WTC11 (cell line): ENCODE data around the gene FEM1A. TPM values are rescaled to one million over a fixed set of nuclear protein-coding genes. Genes with fewer than 3 reads are reported as not detected.

Source experiments
- ATAC-seq: fragments of 200-7000 bp; cut with Tn5 transposase; 2 replicates; pipeline ENCODE4 v1.10.0; 2021; ENCODE audit warnings: mild to moderate bottlenecking, moderate library complexity
- CTCF ChIA-PET: fragments of 300-600 bp; sonication (Branson Sonifier 250); formaldehyde crosslinking; loops from one replicate; lab custom pipeline; 2021; ENCODE audit warnings: antibody characterized with exemption; lab: Charles Lee
- POLR2A ChIA-PET: fragments of 350-600 bp; sonication (Branson Sonifier 250); formaldehyde crosslinking; loops from one replicate; lab custom pipeline; 2021; ENCODE audit warnings: antibody characterized with exemption; lab: Charles Lee
- DNase-seq: peaks from one replicate; pipeline ENCODE4 v3.0.0; 2021; ENCODE audit warnings: low spot score
- H3K27ac Mint-ChIP-seq: 2 replicates; pipeline ENCODE4 v1.8.0; 2021; ENCODE audit warnings: mixed read lengths
- H3K27me3 Mint-ChIP-seq: 2 replicates; pipeline ENCODE4 v1.8.0; 2021; ENCODE audit warnings: low read depth, mild to moderate bottlenecking, moderate library complexity, mixed read lengths
- H3K36me3 Mint-ChIP-seq: 2 replicates; pipeline ENCODE4 v1.8.0; 2021; ENCODE audit warnings: mixed read lengths
- H3K4me1 Mint-ChIP-seq: 2 replicates; pipeline ENCODE4 v1.8.0; 2022; ENCODE audit warnings: mixed read lengths
- H3K4me3 Mint-ChIP-seq: 2 replicates; pipeline ENCODE4 v1.8.0; 2021; ENCODE audit warnings: mild to moderate bottlenecking, moderate library complexity, mixed read lengths
- H3K9me3 Mint-ChIP-seq: 2 replicates; pipeline ENCODE4 v1.8.0; 2021; ENCODE audit warnings: mixed read lengths
- ELF4 ChIP-seq: sonication (generic); formaldehyde crosslinking; IDR thresholded peaks from 2 replicates; pipeline ENCODE4 v1.8.1; 2022; ENCODE audit warnings: low read depth, mild to moderate bottlenecking, moderate library complexity, missing genetic modification reagents
- ESRRA ChIP-seq: sonication (generic); formaldehyde crosslinking; IDR thresholded peaks from 2 replicates; pipeline ENCODE4 v1.8.1; 2022; ENCODE audit warnings: mild to moderate bottlenecking, missing genetic modification reagents, borderline replicate concordance
- FOXJ3 ChIP-seq: sonication (generic); formaldehyde crosslinking; IDR thresholded peaks from 2 replicates; pipeline ENCODE4 v1.9.0; 2021; ENCODE audit warnings: missing genetic modification reagents, mild to moderate bottlenecking, borderline replicate concordance
- GABPB1 ChIP-seq: sonication (generic); formaldehyde crosslinking; IDR thresholded peaks from 2 replicates; pipeline ENCODE4 v1.8.1; 2023; ENCODE audit warnings: mild to moderate bottlenecking, missing genetic modification reagents
- GRHL2 ChIP-seq: fragments of 250-450 bp; sonication (Bioruptor Pico); IDR thresholded peaks from 2 replicates; pipeline ENCODE4 v1.8.0; 2022; ENCODE audit warnings: mild to moderate bottlenecking, moderate library complexity; ENCODE audit not compliant: insufficient replicate concordance, severe bottlenecking
- IRF2 ChIP-seq: sonication (generic); formaldehyde crosslinking; IDR thresholded peaks from 2 replicates; pipeline ENCODE4 v1.8.0; 2022; ENCODE audit warnings: low read depth, missing genetic modification reagents, borderline replicate concordance
- JAZF1 ChIP-seq: fragments of 250-450 bp; sonication (Bioruptor Pico); IDR thresholded peaks from 2 replicates; pipeline ENCODE4 v1.9.0; 2021; ENCODE audit warnings: moderate library complexity, mild to moderate bottlenecking, inconsistent platforms
- NR3C1 ChIP-seq: sonication (generic); formaldehyde crosslinking; conservative IDR thresholded peaks from 2 replicates; pipeline ENCODE4 v1.8.1; 2023; ENCODE audit warnings: low read depth, mild to moderate bottlenecking, missing genetic modification reagents
- RORB ChIP-seq: fragments of 250-450 bp; sonication (Bioruptor Pico); IDR thresholded peaks from 2 replicates; pipeline ENCODE4 v1.9.0; 2021; ENCODE audit warnings: mild to moderate bottlenecking
- SMAD4 ChIP-seq: sonication (generic); formaldehyde crosslinking; IDR thresholded peaks from 2 replicates; pipeline ENCODE4 v1.8.0; 2022; ENCODE audit warnings: mild to moderate bottlenecking, missing genetic modification reagents
- total RNA-seq: library from RNA; stranded (reverse); gene quantifications from 3 replicates; pipeline ENCODE4 v1.2.3, GENCODE V29; 2021
- TF ChIP-seq, protein P1 (sequence below): fragments of 200-600 bp; IDR thresholded peaks from 2 replicates; pipeline ENCODE4 v1.8.0; 2022; ENCODE audit warnings: antibody characterized with exemption
- TF ChIP-seq, protein P2 (sequence below): fragments of 250-450 bp; sonication (Bioruptor Pico); conservative IDR thresholded peaks from 2 replicates; pipeline ENCODE4 v1.9.0; 2021; ENCODE audit warnings: mild to moderate bottlenecking
- TF ChIP-seq, protein P3 (sequence below): sonication (generic); formaldehyde crosslinking; IDR thresholded peaks from 2 replicates; pipeline ENCODE4 v1.8.0; 2023; ENCODE audit warnings: mild to moderate bottlenecking, missing genetic modification reagents
- TF ChIP-seq, protein P4 (sequence below): fragments of 250-450 bp; sonication (Bioruptor Pico); IDR thresholded peaks from 2 replicates; pipeline ENCODE4 v1.9.0; 2021; ENCODE audit warnings: mild to moderate bottlenecking
- TF ChIP-seq, protein P5 (sequence below): sonication (generic); formaldehyde crosslinking; IDR thresholded peaks from 2 replicates; pipeline ENCODE4 v1.8.1; 2022; ENCODE audit warnings: low read depth, mild to moderate bottlenecking, moderate library complexity, missing genetic modification reagents, borderline replicate concordance
- TF ChIP-seq, protein P6 (sequence below): sonication (generic); formaldehyde crosslinking; conservative IDR thresholded peaks from 2 replicates; pipeline ENCODE4 v1.8.1; 2023; ENCODE audit warnings: mild to moderate bottlenecking, low read depth, missing genetic modification reagents, moderate library complexity
- TF ChIP-seq, protein P7 (sequence below): sonication (generic); formaldehyde crosslinking; IDR thresholded peaks from 2 replicates; pipeline ENCODE4 v1.8.1; 2023; ENCODE audit warnings: mild to moderate bottlenecking, missing genetic modification reagents, moderate library complexity
- TF ChIP-seq, protein P8 (sequence below): fragments of 250-450 bp; sonication (Bioruptor Pico); IDR thresholded peaks from 2 replicates; pipeline ENCODE4 v1.8.0; 2021; ENCODE audit warnings: mild to moderate bottlenecking

Gene FEM1A
- total RNA-seq, 1 experiment from 2014 or later = 15.7 TPM

DNA sequence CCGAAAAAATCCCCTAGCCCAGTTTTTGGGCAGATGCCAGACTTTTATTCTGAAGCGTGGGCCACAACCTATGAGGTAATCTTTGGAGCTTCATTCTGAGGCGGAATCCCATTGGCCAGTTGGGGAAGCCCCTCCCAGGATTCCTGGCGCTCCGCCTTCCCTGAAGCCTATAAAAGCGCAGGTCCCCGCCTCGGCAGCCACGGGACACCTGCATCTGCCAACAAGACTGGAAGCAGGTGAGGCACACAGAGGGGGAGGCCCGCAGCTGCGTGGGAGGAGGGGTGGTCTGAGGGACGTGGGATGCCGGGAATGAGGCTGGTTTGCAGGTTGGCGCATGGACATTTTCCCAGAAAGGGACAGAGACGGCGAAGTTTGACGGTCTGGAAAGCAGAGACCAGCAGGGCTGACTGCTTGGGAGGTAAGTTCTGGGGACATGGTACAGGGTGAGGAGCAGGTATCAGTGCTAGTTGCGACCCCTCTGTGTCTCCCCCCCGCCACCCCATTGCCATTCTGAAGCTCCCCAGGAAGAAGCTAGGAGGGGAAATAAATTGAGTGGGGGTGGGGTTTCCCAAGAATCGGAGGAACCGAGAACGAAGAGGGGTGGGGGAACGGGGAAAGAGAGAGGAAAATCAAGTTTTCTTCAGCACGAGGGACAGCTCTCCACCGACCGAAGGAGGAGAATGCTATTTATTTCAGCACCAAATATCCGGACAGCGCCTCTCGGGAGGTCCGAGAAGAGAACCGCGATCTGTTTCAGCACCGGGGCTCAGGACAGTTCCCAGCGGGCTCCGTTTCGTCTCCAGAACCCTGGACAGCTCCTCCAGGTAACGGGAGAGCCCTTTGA, 22.4 kb upstream of the FEM1A start:
- ChIA-PET CTCF (interaction anchor here (0.5 to 2.2 kb wide), 10 partner anchors 9 to 505 kb away, joined by 3 to 30 read pairs (median 4); partner anchors contain the start of gene FEM1A), POLR2A (interaction anchor here (1.0 to 1.6 kb wide), 5 partner anchors 9 to 44 kb away, joined by 3 to 6 read pairs (median 4); no protein-coding TSS in a partner anchor)
- ATAC-seq (peak; percentile 91), DNase-seq (peak; percentile 95)
- H3K4me1 Mint-ChIP-seq = no peaks in the 10 kb centered on the region
- peak overlapping the region; percentile 40; the same call in 1 of the 2 replicates for H3K4me3 Mint-ChIP-seq
- no peaks in the 10 kb centered on the region for H3K36me3 Mint-ChIP-seq
- peaks cover 20% of the 10 kb centered on the region for H3K27me3 Mint-ChIP-seq
- no peaks in the 10 kb centered on the region for H3K9me3 Mint-ChIP-seq
- no peak overlapping the region for H3K27ac Mint-ChIP-seq
- TF ChIP-seq, protein P1, sequence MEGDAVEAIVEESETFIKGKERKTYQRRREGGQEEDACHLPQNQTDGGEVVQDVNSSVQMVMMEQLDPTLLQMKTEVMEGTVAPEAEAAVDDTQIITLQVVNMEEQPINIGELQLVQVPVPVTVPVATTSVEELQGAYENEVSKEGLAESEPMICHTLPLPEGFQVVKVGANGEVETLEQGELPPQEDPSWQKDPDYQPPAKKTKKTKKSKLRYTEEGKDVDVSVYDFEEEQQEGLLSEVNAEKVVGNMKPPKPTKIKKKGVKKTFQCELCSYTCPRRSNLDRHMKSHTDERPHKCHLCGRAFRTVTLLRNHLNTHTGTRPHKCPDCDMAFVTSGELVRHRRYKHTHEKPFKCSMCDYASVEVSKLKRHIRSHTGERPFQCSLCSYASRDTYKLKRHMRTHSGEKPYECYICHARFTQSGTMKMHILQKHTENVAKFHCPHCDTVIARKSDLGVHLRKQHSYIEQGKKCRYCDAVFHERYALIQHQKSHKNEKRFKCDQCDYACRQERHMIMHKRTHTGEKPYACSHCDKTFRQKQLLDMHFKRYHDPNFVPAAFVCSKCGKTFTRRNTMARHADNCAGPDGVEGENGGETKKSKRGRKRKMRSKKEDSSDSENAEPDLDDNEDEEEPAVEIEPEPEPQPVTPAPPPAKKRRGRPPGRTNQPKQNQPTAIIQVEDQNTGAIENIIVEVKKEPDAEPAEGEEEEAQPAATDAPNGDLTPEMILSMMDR = no peak
- no peak for TF ChIP-seq RORB (CRISPR knock-in tag)
- peak; percentile 99 for TF ChIP-seq FOXJ3 (CRISPR knock-in tag)
- TF ChIP-seq, protein P2, sequence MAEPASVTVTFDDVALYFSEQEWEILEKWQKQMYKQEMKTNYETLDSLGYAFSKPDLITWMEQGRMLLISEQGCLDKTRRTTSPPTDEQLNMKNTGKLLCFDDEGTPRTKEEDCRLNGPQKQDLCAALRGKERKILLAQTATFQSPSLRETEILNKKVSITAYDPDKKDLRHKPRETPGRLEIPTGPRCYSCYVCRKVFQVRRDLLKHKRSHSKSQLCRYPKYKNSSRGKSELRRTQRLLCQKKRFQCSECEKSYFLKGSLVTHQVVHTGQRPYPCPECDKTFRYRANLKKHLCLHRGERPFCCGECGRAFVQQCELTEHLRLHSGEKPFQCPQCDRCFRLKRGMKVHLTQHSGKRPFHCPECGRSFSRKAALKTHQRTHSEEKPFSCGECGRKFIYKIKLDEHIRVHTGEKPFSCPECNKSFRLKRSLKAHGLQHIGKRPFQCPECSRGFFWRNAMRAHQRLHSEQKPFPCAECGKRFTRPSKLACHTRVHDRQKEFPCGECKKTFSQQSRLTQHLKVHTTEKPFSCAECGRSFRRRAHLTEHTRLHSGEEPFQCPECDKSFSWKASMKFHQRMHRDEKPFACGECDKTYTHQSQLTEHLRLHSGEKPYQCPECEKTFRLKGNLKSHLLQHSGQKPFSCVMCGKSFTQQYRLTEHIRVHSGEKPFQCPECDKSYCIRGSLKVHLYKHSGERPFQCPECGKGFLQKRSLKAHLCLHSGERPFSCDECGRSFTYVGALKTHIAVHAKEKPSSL (CRISPR knock-in tag) = peak; percentile 94
- TF ChIP-seq, protein P3, sequence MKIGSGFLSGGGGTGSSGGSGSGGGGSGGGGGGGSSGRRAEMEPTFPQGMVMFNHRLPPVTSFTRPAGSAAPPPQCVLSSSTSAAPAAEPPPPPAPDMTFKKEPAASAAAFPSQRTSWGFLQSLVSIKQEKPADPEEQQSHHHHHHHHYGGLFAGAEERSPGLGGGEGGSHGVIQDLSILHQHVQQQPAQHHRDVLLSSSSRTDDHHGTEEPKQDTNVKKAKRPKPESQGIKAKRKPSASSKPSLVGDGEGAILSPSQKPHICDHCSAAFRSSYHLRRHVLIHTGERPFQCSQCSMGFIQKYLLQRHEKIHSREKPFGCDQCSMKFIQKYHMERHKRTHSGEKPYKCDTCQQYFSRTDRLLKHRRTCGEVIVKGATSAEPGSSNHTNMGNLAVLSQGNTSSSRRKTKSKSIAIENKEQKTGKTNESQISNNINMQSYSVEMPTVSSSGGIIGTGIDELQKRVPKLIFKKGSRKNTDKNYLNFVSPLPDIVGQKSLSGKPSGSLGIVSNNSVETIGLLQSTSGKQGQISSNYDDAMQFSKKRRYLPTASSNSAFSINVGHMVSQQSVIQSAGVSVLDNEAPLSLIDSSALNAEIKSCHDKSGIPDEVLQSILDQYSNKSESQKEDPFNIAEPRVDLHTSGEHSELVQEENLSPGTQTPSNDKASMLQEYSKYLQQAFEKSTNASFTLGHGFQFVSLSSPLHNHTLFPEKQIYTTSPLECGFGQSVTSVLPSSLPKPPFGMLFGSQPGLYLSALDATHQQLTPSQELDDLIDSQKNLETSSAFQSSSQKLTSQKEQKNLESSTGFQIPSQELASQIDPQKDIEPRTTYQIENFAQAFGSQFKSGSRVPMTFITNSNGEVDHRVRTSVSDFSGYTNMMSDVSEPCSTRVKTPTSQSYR (CRISPR knock-in tag) = peak; percentile 100
- peak; percentile 97 for TF ChIP-seq GABPB1 (CRISPR knock-in tag)
- TF ChIP-seq ESRRA = peak; percentile 100
- peak; percentile 100 for TF ChIP-seq SMAD4 (CRISPR knock-in tag)
- TF ChIP-seq, protein P4, sequence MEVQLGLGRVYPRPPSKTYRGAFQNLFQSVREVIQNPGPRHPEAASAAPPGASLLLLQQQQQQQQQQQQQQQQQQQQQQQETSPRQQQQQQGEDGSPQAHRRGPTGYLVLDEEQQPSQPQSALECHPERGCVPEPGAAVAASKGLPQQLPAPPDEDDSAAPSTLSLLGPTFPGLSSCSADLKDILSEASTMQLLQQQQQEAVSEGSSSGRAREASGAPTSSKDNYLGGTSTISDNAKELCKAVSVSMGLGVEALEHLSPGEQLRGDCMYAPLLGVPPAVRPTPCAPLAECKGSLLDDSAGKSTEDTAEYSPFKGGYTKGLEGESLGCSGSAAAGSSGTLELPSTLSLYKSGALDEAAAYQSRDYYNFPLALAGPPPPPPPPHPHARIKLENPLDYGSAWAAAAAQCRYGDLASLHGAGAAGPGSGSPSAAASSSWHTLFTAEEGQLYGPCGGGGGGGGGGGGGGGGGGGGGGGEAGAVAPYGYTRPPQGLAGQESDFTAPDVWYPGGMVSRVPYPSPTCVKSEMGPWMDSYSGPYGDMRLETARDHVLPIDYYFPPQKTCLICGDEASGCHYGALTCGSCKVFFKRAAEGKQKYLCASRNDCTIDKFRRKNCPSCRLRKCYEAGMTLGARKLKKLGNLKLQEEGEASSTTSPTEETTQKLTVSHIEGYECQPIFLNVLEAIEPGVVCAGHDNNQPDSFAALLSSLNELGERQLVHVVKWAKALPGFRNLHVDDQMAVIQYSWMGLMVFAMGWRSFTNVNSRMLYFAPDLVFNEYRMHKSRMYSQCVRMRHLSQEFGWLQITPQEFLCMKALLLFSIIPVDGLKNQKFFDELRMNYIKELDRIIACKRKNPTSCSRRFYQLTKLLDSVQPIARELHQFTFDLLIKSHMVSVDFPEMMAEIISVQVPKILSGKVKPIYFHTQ (CRISPR knock-in tag) = peak; percentile 94
- TF ChIP-seq, protein P5, sequence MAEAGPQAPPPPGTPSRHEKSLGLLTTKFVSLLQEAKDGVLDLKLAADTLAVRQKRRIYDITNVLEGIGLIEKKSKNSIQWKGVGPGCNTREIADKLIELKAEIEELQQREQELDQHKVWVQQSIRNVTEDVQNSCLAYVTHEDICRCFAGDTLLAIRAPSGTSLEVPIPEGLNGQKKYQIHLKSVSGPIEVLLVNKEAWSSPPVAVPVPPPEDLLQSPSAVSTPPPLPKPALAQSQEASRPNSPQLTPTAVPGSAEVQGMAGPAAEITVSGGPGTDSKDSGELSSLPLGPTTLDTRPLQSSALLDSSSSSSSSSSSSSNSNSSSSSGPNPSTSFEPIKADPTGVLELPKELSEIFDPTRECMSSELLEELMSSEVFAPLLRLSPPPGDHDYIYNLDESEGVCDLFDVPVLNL = peak; percentile 99
- TF ChIP-seq ELF4 = peak; percentile 100
- TF ChIP-seq IRF2 (CRISPR knock-in tag) = peak; percentile 99
- TF ChIP-seq GRHL2 = no peak
- TF ChIP-seq, protein P6, sequence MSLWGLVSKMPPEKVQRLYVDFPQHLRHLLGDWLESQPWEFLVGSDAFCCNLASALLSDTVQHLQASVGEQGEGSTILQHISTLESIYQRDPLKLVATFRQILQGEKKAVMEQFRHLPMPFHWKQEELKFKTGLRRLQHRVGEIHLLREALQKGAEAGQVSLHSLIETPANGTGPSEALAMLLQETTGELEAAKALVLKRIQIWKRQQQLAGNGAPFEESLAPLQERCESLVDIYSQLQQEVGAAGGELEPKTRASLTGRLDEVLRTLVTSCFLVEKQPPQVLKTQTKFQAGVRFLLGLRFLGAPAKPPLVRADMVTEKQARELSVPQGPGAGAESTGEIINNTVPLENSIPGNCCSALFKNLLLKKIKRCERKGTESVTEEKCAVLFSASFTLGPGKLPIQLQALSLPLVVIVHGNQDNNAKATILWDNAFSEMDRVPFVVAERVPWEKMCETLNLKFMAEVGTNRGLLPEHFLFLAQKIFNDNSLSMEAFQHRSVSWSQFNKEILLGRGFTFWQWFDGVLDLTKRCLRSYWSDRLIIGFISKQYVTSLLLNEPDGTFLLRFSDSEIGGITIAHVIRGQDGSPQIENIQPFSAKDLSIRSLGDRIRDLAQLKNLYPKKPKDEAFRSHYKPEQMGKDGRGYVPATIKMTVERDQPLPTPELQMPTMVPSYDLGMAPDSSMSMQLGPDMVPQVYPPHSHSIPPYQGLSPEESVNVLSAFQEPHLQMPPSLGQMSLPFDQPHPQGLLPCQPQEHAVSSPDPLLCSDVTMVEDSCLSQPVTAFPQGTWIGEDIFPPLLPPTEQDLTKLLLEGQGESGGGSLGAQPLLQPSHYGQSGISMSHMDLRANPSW (CRISPR knock-in tag) = peak; percentile 99
- TF ChIP-seq, protein P7, sequence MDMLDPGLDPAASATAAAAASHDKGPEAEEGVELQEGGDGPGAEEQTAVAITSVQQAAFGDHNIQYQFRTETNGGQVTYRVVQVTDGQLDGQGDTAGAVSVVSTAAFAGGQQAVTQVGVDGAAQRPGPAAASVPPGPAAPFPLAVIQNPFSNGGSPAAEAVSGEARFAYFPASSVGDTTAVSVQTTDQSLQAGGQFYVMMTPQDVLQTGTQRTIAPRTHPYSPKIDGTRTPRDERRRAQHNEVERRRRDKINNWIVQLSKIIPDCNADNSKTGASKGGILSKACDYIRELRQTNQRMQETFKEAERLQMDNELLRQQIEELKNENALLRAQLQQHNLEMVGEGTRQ = peak; percentile 82
- peak; percentile 100 for TF ChIP-seq NR3C1 (CRISPR knock-in tag)
- TF ChIP-seq JAZF1 (CRISPR knock-in tag) = no peak
- TF ChIP-seq, protein P8, sequence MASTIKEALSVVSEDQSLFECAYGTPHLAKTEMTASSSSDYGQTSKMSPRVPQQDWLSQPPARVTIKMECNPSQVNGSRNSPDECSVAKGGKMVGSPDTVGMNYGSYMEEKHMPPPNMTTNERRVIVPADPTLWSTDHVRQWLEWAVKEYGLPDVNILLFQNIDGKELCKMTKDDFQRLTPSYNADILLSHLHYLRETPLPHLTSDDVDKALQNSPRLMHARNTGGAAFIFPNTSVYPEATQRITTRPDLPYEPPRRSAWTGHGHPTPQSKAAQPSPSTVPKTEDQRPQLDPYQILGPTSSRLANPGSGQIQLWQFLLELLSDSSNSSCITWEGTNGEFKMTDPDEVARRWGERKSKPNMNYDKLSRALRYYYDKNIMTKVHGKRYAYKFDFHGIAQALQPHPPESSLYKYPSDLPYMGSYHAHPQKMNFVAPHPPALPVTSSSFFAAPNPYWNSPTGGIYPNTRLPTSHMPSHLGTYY (CRISPR knock-in tag) = peak; percentile 99
